Measurements from ENCODE around the gene ARCN1.
A peak's percentile ranks its signal among the peaks of the same experiment; 100 is the strongest.
"Not testable (repeated sequence)": the region's sequence is repeated elsewhere in the genome, so short reads cannot be mapped to it uniquely, and the experiment has no call there.

ARCN1 gene

DNA sequence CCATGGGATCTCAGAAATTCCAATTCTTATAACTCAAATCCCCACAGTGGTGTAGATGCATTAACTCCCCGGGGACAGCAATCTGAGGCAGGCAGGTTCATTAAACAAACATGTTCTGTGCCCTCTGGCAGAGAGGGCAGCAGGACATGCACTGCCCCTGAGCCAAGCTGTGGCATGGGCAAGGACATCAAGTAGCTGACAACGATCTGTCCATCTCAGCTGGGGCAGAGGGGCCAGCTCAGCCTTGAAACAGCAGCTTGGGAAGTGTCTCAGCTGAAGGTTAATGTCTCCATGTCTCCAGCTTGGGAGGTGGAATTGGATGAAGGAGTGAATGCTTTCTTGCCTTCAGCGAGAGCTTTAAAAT, 27.6 kb upstream of the ARCN1 start:
- DNase-seq = no peak

DNA sequence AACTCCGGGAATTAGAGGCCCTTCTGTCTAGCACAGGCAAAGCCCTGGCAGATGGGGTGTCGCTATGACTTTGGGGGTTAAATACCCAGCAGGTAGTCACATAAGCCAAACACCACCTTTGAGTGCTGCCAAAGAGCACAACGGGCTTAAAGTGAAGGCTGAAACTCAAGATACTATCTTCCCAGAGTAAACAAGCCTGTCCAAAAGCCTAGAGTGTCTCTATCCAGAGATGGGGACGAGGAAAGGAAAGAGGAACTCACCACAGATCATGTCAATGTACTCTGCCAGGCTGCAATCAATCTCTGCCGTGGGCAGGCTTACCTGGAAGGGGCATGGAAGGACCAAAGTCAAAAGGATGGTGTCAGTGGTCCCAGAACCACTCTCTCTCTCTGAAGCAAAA, 26.7 kb upstream of the ARCN1 start:
- no peak for DNase-seq

DNA sequence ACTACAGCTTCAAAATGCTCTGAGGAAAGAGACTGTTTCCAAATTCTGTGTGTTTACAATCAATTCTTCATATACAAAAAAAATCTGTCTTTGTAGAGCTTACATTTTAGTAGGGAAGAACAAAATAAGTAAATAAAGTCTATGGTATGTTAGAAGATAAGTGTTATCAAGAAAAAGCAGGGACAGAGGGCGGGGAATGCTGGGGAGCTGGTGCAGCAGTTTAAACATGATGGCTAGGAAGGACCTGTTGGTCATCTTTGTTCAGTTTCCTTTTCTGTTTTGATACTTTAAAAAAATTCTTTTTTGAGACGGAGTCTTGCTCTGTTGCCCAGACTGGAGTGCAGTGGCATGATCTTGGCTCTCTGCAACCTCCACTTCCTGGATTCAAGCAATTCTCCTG, 25.1 kb upstream of the ARCN1 start:
- DNase-seq = no peak

DNA sequence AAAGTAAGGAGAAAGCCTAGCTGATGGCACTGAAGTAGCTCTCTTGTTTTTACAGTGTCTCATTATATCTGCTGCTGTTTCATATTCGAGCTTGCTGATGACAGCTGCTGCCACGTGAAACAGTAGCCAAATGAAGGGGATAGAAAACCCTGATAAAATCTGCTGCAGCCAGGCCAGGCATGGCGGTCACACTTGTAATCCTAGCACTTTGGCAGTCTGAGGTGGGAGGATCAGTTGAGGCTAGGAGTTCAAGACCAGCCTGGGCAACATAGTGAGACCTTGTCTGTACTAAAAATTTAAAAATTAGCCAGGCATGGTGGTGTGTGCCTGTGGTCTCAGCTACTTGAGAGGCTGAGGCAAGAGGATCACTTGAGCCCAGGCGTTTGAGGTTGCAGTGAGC, 19.9 kb upstream of the ARCN1 start:
- DNase-seq = no peak

DNA sequence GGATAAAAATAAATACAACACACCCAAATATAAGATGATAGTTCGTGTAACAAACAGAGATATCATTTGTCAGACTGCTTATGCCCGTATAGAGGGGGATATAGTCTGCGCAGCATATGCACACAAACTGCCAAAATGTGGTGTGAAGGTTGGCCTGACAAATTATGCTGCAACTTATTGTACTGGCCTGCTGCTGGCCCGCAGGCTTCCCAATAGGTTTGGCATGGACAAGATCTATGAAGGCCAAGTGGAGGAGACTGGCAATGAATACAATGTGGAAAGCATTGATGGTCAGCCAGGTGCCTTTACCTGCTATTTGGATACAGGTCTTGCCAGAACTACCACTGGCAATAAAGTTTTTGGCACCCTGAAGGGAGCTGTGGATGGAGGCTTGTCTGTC, 11.4 kb upstream of the ARCN1 start:
- no peak for DNase-seq

DNA sequence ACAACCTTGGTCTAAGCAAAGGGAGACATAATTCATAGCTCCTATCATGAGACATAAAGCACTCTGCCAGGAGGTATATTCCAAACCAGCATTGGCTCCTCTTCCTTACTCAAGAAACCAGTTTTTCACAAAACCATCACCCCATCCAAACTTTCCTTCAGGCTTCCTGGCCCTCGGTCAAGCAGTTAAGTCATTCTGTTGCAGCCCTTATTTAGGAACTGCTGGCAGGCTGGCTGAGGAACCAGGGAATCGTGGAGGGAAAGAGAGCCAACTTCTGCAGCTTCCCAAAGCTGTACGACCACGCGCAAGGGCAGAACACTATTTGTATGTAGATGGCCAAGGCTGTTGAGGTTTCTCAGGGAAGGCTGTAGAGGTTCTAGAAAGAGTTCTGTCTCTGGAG, 7.2 kb upstream of the ARCN1 start:
- no peak for DNase-seq

DNA sequence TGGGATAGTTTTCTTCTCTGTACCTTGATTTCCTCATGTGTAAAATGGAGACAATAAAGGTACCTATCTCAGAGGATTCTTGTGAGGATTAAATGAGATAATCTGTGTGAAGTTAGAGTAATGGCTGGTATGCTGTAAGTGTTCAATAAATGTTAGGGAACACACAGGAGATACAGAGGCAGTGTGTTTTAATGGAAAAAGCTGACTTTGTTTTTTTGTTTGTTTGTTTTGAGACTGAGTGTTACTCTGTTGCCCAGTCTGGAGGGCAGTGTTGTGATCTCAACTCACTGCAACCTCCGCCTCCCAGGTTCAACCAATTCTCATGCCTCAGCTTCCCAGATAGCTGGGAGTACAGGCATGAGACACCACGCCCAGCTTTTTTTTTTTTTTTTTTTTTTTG, 2.5 kb upstream of the ARCN1 start:
- DNase-seq = no peak

DNA sequence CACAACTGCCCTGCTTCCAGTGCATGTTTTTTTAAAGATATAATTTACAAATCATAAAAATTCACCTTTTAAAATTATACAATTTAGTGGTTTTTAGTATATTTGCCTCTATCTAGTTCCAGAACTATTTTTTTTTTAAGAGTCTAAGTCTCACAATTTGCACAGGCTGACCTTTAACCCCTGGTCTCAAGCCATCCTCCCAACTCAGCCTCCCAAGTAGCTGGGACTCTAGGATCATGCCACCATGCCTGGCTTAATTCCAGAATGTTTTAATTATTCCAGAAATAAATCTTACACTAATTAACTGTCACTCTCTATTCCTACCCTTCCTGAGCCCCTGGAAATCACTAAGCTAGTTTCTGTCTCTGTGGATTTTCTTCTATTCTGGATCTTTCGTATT, 1.4 kb upstream of the ARCN1 start:
- DNase-seq = no peak

DNA sequence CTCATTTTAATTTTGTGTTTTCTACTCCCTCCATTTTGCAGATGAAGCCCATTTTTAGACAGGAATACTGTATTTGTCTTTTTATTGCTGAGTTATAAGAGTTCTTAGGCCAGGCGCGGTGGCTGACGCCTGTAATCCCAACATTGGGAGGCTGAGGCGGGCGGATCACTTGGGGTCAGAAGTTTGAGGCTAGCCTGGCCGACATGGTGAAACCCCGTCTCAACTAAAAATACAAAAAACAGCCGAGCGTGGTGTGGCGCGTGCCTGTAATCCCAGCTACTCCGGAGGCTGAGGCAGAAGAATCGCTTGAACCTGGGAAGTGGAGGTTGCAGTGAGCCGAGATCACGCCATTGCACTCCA, 528 bp upstream of the ARCN1 start:
- DNase-seq = peak; percentile 32

DNA sequence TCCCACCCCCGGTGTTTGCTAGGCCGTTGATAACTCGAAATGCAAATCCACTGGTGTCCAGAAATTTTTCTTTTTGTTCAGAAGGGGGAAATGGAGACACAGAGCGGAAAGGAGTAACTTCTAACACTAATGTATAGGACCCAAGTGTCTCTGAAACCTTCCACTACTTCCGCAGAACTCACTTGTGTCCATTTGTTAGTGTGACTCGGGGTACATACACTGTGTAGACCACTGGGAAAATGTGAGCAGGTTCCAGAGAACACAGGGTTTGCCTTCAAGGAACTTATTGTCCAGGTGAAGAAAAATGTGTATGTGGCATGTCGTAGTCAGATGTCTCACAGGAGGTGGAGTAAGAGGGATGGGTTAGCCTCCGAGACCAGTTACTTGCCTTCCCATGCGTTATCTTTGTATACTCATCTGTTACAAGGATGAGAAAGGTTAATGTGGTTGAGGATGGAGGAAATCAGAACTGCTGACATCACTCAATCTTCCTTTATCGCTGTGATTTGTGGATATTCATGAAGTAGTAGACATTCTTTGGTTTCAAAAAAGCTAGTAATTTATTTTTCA, 857 bp downstream of the ARCN1 start:
- peak; percentile 25 for DNase-seq

DNA sequence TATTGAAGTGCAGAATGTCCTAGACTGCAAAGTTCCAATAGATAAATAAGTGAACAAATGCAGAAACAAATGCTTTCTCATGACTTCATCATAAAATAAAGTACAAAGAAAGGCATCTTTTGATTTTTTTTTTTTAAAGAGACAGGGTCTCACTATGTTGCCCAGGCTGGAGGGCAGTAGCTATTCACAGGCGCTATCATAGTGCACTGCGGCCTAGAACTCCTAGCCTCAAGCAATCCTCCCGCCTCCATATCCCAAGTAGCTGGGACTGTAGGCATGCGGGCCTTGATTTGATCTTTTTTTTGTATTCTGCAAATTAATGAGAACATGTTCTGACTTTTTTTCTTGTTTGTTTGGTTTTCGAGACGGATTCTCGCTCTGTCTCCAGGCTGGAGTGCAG, 2.4 kb downstream of the ARCN1 start:
- no peak for DNase-seq

DNA sequence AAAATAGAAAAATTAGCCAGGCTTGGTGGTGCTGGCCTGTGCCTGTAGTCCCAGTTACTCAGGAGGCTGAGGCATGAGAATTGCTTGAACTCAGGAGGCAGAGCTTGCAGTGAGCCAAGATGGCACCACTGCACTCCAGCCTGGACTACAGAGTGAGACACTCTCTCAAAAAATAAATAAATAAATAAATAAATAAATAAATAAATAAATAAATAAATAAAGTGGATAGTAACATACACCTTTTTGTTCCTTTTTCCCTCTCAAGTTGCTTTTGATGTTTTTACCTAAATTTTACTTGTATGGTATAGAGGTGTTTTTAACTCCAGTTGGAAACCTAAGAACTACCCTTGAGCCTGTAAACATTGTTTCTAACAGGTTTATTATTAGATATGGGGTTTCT, 5.8 kb downstream of the ARCN1 start:
- DNase-seq = not testable (repeated sequence)

DNA sequence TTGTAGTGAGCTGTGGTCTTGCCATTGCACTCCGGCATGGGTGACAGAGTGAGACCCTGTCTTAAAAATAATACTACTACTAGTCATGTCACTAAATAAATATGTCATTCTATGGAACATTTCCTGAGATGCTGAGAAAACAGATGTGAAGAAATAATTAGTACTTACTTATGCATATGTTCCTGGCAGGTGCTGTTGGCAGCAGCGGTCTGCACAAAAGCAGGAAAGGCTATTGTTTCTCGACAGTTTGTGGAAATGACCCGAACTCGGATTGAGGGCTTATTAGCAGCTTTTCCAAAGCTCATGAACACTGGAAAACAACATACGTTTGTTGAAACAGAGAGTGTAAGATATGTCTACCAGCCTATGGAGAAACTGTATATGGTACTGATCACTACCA, 8.8 kb downstream of the ARCN1 start:
- no peak for DNase-seq

DNA sequence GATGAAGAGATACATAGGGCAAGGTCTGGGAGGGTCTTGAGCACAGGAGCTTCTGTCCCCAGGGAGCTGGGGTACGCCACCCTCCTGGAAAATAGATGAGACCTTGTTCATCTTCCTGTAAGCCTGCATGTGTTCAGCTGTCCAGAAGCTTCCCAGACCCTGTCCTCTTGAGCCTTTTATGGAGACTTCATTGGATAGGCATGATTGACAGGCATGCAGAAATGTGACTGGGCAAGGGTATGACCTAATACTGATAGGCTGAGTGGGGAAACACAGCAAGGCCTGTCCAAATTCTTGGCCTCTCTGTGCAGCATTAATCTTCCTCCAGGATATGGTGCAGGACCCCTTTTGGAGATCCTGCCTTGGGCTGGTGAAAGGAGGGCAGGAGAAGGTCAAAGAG, 15.7 kb downstream of the ARCN1 start:
- DNase-seq = no peak

DNA sequence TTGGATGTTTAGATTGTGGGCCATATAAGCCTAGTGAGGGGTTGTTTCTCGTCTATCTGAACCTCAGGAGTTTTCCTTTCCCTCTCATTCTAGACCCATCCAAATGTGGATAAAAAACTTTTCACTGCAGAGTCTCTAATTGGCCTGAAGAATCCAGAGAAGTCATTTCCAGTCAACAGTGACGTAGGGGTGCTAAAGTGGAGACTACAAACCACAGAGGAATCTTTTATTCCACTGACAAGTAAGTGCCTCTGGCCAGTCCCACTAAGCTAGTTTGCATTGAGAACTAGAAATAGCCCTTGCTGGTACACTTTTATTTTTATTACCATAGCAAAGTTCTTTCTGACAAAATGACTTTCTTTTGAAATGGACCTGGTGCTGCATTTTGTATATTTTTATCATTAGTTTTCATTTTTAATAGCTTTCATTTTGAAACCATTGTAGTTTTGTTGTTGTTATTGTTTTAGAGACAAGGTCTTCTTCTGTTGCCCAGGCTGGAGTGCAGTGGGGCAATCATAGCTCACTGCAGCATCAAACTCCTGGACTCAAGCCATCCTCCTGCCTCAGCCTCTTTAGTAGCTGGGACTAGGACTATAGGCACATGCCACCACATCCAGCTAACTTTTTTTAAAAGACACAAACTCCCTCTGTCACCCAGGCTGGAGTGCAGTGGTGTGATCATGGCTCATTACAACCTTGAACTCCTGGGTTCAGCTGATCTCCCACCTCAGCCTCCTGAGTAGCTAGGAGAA, 20.6 kb downstream of the ARCN1 start:
- DNase-seq = no peak

DNA sequence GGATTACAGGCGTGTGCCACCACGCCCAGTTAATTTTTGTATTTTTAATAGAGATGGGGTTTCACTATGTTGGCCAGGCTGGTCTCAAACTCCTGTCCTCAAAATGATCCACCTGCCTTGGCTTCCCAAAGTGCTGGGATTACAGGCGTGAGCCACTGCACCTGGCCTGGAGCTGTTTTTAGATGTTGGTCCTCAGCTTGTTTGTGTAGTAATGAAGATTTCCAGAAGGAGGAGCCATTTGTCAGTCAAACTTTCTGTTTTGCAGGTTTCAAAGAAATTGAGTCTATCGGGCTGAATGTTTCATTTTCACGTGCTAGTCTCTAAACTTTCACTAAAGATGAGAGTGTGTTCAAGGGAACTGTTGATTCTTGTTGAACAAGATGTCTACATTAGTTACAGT, 22.8 kb downstream of the ARCN1 start:
- DNase-seq = peak; percentile 26

DNA sequence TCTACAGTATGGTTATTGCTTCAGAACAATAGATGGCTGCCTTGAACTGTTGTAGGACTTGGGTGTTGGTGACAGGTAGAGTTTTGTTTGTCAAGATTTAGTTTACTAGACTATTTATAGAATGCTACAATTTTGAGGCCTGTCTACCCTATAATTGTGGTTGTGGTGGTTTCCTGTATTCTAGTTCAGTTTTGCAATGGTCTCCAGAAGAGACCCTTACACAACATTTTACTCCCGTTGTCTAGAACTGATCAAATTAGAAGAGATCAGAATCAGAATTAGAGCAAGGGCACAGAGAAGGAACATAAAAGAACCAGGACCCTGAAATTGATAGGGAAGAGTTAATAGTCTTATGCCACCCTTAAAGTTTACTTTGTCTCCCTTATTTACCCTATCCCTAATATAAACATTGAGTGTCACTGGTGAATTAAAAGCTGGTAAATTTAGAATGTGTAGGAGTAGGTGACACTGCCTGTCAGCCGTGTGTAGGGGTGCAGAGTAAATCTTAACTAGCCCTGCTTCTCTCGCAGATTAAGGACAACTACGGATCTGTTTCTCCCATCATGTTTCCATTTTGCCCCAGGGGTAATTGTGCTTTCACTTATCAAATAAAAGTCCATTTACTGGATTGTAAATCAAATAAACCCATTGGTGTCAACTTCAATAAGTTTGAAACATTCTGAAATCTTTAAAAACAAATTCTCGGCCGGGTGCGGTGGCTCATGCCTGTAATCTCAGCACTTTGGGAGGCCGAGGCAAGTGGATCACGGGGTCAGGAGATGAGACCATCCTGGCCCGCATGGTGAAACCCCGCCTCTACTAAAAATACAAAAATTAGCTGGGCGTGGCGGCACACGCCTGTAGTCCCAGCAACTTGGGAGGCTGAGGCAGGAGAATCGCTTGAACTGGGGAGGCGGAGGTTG, 24.3 kb downstream of the ARCN1 start:
- DNase-seq = peak; percentile 60

DNA sequence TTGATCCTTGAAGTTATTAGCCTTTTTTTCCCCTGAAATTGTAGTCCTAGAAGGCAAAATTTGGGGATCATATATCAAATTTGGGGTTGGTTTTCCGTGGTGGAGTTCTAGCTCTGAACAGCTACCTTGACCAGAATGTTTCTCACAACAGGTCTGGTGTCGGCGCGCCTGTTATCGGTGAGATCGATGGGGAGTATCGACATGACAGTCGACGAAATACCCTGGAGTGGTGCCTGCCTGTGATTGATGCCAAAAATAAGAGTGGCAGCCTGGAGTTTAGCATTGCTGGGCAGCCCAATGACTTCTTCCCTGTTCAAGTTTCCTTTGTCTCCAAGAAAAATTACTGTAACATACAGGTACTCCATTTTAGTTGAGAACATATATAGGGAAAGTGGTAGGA, 25.3 kb downstream of the ARCN1 start:
- DNase-seq = no peak

DNA sequence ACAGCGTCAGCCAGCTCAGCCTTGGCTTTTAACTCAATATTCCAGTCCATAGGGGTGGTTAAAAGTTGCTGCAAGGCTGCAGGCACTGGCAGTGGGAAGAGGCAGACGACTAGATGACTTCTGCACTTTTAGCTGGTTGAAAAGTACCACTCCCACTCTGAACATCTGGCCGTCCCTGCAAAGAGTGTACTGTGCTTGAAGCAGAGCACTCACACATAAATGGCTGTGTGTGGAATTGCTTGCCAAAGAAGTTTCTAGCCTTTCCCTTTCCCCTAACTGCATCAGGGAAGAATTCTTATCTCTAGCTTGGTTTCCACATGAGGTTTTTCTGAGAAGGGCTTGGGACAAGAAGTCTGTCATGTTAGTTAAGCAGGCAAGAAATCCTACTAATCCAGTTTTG, 30.1 kb downstream of the ARCN1 start:
- DNase-seq = no peak

DNA sequence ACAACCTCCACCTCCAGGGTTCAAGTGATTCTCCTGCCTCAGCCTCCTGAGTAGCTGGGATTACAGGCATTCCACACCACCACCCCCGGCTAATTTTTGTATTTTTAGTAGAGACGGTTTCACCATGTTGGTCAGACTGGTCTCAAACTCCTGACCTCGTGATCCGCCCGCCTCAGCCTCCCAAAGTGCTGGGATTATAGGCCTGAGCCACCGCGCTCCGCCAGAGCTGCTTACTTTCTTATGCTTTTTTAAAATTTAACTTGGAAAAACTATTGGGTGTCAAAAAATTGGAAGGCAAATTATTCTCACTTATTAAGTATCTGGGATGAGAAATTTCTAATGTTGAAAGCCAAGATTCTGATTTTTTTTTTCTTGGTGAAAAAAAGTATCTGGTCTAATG, 31.5 kb downstream of the ARCN1 start:
- not testable (repeated sequence) for DNase-seq

DNA sequence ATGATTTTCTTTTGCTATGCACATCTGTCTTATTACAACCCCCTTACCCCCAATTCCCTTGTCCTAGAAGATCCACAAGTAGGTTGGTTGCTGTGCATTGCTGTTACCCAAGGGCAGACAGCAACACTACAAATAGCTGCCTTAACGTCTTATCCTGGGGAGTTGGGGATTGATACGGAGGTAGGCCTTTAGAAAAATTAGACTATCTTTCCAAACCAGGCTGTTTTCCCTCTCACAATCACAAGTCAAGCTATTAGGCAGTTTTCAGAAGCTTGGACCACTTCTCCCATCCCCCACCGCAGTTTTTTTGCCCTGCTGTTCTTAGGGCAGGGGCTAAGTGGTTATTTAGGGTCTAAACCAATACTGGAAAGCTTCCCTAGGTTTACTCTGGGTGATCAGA, 32.4 kb downstream of the ARCN1 start:
- no peak for DNase-seq

DNA sequence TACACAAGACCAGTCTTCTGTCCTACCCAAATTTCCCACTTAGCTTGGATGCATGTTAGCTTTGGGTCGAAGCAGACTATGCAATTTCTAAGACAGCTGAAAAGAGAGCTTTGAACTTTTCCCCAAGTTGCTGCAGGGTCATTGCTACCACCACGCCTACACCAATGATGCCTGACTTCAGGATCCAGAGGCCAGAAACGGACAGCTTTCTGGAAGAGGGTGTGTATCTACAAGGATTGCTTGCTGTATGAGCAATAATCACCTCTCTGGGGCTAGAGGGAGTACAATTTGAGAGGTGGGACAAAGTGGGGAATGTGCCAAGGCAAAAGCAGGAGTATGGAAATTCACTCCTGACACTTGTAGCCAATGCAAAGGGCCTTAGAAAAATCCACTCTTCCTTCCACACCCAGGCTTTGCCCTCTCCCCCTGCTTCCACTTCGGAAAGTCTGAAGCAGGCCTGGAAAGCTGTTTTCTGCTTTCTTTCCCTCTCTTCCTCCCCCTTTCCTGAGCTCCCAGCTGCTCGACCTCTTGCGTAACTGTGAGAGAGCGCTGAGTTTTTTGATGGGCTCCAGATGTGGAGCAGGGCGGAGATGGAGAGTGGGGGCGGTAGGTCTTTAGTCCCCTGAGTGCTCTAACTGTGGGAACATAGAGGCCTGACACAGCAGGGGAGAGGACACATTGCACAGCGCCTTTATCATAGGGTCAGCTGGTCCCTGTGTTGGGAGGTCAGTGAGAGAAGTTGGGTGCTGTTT, 33.1 kb downstream of the ARCN1 start:
- peak; percentile 61 for DNase-seq

DNA sequence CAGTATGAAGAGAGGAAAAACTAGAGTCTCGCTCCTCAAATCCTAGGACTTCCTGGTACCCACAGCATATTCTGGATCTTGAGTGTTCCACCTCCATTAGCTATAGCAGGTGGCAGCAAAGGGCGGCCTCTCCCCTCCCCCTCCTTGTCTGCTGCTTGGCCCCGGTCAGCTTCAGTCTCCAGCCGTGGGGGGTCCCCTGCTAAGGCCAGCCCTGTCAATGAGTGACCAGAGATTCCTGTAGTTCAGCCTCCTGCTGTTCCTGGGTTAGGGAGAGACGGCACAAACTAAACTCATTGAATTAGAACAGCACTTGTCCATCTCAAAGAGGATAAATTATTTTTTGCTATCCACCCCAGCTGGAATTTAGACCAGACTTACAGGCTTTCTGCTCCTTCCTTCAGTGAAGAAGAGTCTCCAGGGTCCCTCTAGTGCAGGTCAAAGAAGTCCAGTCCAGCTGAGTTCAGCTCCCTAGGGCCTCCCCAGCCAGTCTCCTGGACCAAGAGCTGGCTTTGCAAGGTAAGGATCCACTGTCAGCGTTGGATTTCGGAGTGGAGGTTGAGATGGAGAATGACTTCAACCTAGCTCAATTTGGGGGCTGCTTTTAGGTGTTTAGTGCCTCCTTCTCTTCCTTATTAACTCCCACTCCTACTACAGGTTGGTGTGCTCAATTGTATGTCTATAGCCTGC, 34.1 kb downstream of the ARCN1 start:
- DNase-seq = no peak
